CD4-positive, alpha-beta T cell (primary cell): Measurements from ENCODE around the gene MYRIP. TPM values are rescaled to one million over a fixed set of nuclear protein-coding genes. Genes with fewer than 3 reads are reported as not detected.

ENCODE experiments used
- ATAC-seq: fragments of 200-7000 bp; cut with Tn5 transposase; one replicate; pipeline ENCODE4 v1.10.0; 2022; ENCODE audit warnings: mild to moderate bottlenecking; ENCODE audit not compliant: poor library complexity
- CTCF ChIA-PET: fragments of 350-600 bp; sonication (Branson Sonifier 250); formaldehyde crosslinking; loops from one replicate; lab custom pipeline; 2021; ENCODE audit warnings: antibody characterized with exemption, inconsistent platforms; lab: Charles Lee
- POLR2A ChIA-PET: fragments of 350-600 bp; sonication (Branson Sonifier 250); formaldehyde crosslinking; loops from one replicate; lab custom pipeline; 2021; ENCODE audit warnings: antibody characterized with exemption, inconsistent platforms; lab: Charles Lee
- DNase-seq, 14 experiments: peaks; one replicate each; pipeline ENCODE4 v3.0.0-alpha.2; 2013 to 2020; ENCODE audit warnings: mixed read lengths in 2 of 14
- H3K27ac ChIP-seq, 2 donors: one replicate each; pipeline versions ENCODE4 v1.5.1 to v1.7.0; 2013; ENCODE audit warnings: low read length in 2 of 2, low read depth in 1 of 2, mild to moderate bottlenecking in 1 of 2
- H3K27me3 ChIP-seq, 2 experiments: 1 replicate in 1 of 2; 2 replicates in 1 of 2; pipeline versions ENCODE4 v1.6.1 to v1.7.0; 2013; ENCODE audit warnings: low read length in 2 of 2, control low read depth in 1 of 2, mild to moderate bottlenecking in 1 of 2, moderate library complexity in 1 of 2; ENCODE audit not compliant: insufficient read depth in 2 of 2, control insufficient read depth in 1 of 2
- H3K36me3 ChIP-seq: one replicate; pipeline ENCODE4 v1.6.1; 2013; ENCODE audit warnings: low read length, control low read depth; ENCODE audit not compliant: insufficient read depth
- H3K4me1 ChIP-seq: one replicate; pipeline ENCODE4 v1.6.1; 2013; ENCODE audit warnings: low read length, control low read depth; ENCODE audit not compliant: insufficient read depth
- H3K4me3 ChIP-seq: one replicate; pipeline ENCODE4 v1.5.1; 2013; ENCODE audit warnings: mild to moderate bottlenecking, low read length, moderate library complexity
- H3K9me3 ChIP-seq, 2 experiments: 1 replicate in 1 of 2; 2 replicates in 1 of 2; pipeline versions ENCODE4 v1.6.1 to v1.7.0; 2013; ENCODE audit warnings: low read length in 2 of 2, mild to moderate bottlenecking in 2 of 2, control low read depth in 1 of 2, moderate library complexity in 1 of 2; ENCODE audit not compliant: control insufficient read depth in 1 of 2, insufficient read depth in 1 of 2
- H3K27ac Mint-ChIP-seq: one replicate; pipeline ENCODE4 v1.8.0; 2020; ENCODE audit warnings: mixed read lengths
- H3K27me3 Mint-ChIP-seq: one replicate; pipeline ENCODE4 v1.8.0; 2021; ENCODE audit warnings: mixed read lengths
- H3K36me3 Mint-ChIP-seq: one replicate; pipeline ENCODE4 v1.8.0; 2021; ENCODE audit warnings: low read depth, mixed read lengths
- H3K4me1 Mint-ChIP-seq: one replicate; pipeline ENCODE4 v1.8.0; 2021; ENCODE audit warnings: low read depth, mixed read lengths
- H3K4me3 Mint-ChIP-seq: one replicate; pipeline ENCODE4 v1.8.0; 2020; ENCODE audit warnings: mild to moderate bottlenecking, mixed read lengths
- H3K9me3 Mint-ChIP-seq: one replicate; pipeline ENCODE4 v1.8.0; 2020; ENCODE audit warnings: mixed read lengths
- CTCF ChIP-seq: fragments of 200-600 bp; IDR thresholded peaks from one replicate; pipeline ENCODE4 v1.8.0; 2022; ENCODE audit warnings: antibody characterized with exemption, mild to moderate bottlenecking
- intact Hi-C, 2 experiments: fragments of 100-400 bp; cut with DNase I in 1 of 2; cut with micrococcal nuclease in 1 of 2; formaldehyde crosslinking; loops; one replicate each; pipeline versions ENCODE4 v1.15.1 to v1.9.0; 2023 to 2025; cut with DNase I, micrococcal nuclease
- total RNA-seq, 174 experiments: library from RNA in 2 of 174; stranded (reverse) in 2 of 174; gene quantifications; one replicate each; pipeline ENCODE4 v1.2.3 and lab custom pipeline; 2021 to 2026

Gene MYRIP
- total RNA-seq, 2 experiments from 2014 or later, result not detected

GRCh38 chr3:40143283-40144090 is 334.1 kb downstream of the MYRIP start:
- TF ChIP-seq CTCF, result no peak
- Histone ChIP-seq H3K4me3 (no peak overlapping the region), H3K9me3 (peaks cover 0 to 6% of the 10 kb centered on the region in 2 experiments), H3K36me3 (no peaks in the 10 kb centered on the region), H3K27me3 (peaks cover 0 to 10% of the 10 kb centered on the region in 2 experiments), H3K27ac (no peak overlapping the region), H3K4me1 (no peaks in the 10 kb centered on the region)
- CTCF ChIA-PET, result no interaction called here
- Mint-ChIP-seq H3K4me3 (no peak overlapping the region), H3K9me3 (peaks cover 2% of the 10 kb centered on the region), H3K36me3 (no peaks in the 10 kb centered on the region), H3K4me1 (no peaks in the 10 kb centered on the region), H3K27ac (no peak overlapping the region), H3K27me3 (peaks cover 35% of the 10 kb centered on the region)
- ATAC-seq (no peak), DNase-seq (no peak)
- POLR2A ChIA-PET, result no interaction called here
- intact Hi-C loops, result no loop called here

- Histone ChIP-seq H3K27ac (no peak overlapping the region), H3K4me3 (no peak overlapping the region), H3K9me3 (no peaks in the 10 kb centered on the region), H3K27me3 (peaks cover 0 to 12% of the 10 kb centered on the region in 2 experiments), H3K4me1 (no peaks in the 10 kb centered on the region), H3K36me3 (no peaks in the 10 kb centered on the region)
- DNase-seq (no peak), ATAC-seq (no peak)
- H3K9me3 Mint-ChIP-seq, result peaks cover 3% of the 10 kb centered on the region
- H3K4me1 Mint-ChIP-seq, result no peaks in the 10 kb centered on the region
- POLR2A ChIA-PET, result no interaction called here
- TF ChIP-seq CTCF, result no peak
- no peak overlapping the region for H3K4me3 Mint-ChIP-seq
- H3K36me3 Mint-ChIP-seq, result no peaks in the 10 kb centered on the region
- H3K27me3 Mint-ChIP-seq, result peaks cover 25% of the 10 kb centered on the region
- CTCF ChIA-PET, result no interaction called here
- intact Hi-C loops, result no loop called here
- H3K27ac Mint-ChIP-seq, result no peak overlapping the region
Observed at GRCh38 chr3:40148827-40149226, 339.4 kb downstream of the MYRIP start.

GRCh38 chr3:40152482-40153133 is 343.2 kb downstream of the MYRIP start:
- H3K27ac Mint-ChIP-seq, result no peak overlapping the region
- H3K36me3 ChIP-seq, result no peaks in the 10 kb centered on the region
- DNase-seq, result no peak
- peaks cover 3% of the 10 kb centered on the region for H3K27me3 Mint-ChIP-seq
- no peaks in the 10 kb centered on the region for H3K4me1 ChIP-seq
- no peaks in the 10 kb centered on the region for H3K36me3 Mint-ChIP-seq
- intact Hi-C loops, result no loop called here
- no peak for TF ChIP-seq CTCF
- H3K4me1 Mint-ChIP-seq, result no peaks in the 10 kb centered on the region
- H3K4me3 Mint-ChIP-seq, result no peak overlapping the region
- no peaks in the 10 kb centered on the region for H3K9me3 ChIP-seq
- ChIA-PET CTCF (no interaction called here), POLR2A (no interaction called here)
- H3K4me3 ChIP-seq, result no peak overlapping the region
- peaks cover 0 to 3% of the 10 kb centered on the region in 2 experiments for H3K27me3 ChIP-seq
- H3K9me3 Mint-ChIP-seq, result peaks cover 3% of the 10 kb centered on the region
- no peak overlapping the region for H3K27ac ChIP-seq
- ATAC-seq, result no peak
